ENCODE data around the gene RAB23. TPM values are rescaled to one million over a fixed set of nuclear protein-coding genes. Genes with fewer than 3 reads are reported as not detected.

The RAB23 gene
- total RNA-seq = 10.8 TPM
- long read RNA-seq, full-length matches to known transcripts = 20 of 30 reads
- long read RNA-seq, partial matches to known transcripts = 0 of 30 reads
- long read RNA-seq, other reads (novel, unspliced or antisense) = 10 of 30 reads

DNA sequence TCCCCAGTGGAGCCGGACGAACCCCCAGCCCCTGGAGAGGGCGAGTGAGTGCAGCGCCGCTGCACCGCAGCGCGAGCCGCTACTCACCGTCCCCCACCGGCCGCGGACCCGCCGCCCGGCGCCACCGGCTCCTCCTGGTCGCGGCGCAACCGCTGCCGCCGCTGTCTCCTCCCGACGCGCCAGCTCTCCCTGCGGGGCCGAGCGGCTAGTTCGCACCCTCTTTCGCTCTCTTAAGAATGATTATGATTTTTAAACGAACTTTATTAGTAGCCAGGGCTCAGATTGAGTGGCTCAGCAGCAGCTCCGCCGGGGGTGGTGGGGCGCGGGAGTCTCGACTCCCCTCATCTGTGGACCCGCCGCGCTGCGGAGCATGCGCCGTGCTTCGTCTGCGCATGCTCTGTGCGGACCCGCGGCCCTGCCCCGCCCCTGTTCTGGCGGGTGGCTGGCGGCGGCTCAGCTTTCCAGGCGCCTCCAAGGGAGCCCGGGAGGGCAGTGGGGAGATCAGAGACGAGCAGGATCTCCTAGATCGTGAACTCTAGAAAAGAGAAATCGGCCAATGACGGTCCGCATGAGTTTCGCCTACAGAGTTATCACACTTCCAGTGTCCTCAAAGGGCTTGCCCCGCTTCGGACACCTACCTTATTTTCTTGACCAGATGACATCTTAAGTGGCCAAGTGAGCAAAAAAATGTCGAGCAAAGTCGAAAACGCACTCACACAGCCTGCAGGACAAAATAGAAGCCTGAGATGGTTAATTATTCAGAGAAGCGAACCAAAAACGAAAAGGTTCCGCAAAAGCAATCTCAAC lies at the start of gene RAB23:
RAB23 (minus strand) TSS at position 372 of the 807 bp plus-strand sequence. CDS start 11,927 bp downstream, outside the sequence.
- ATAC-seq (ENCODE audit: poor library complexity) = peak; percentile 99
- DNase-seq = peak; percentile 90
- intact Hi-C loops (cut with DNase I) = no loop called here

DNA sequence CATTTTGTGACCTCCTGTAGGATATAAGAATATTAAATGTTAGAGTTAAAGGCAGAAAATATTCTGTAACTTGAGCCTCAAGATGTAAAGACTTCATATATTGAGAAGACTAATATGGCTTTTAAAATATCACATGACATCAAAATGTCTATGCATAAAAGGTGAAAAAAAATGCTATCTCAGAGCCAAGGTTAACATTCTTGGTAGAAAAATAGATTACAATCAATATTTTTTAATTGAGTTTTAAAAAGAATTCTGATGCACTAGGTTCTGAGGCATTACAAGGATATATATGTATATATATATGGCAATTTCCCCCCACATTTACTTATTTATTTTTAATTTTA lies 46.2 kb upstream of the RAB23 start:
- intact Hi-C loops (cut with DNase I) = no loop called here

GRCh38 chr6:57267586-57268293 lies 45.6 kb upstream of the RAB23 start:
- DNase-seq (no peak), ATAC-seq (ENCODE audit: poor library complexity) (peak; percentile 68)
- intact Hi-C loops (cut with DNase I) = no loop called here

More for the DNA sequence above, 46.2 kb upstream of the RAB23 start:
- ATAC-seq (ENCODE audit: poor library complexity) (no peak), DNase-seq (no peak)

GRCh38 chr6:57265755-57266221 lies 43.7 kb upstream of the RAB23 start:
- intact Hi-C loops (cut with DNase I) = no loop called here
- ATAC-seq (ENCODE audit: poor library complexity) (no peak), DNase-seq (no peak)

DNA sequence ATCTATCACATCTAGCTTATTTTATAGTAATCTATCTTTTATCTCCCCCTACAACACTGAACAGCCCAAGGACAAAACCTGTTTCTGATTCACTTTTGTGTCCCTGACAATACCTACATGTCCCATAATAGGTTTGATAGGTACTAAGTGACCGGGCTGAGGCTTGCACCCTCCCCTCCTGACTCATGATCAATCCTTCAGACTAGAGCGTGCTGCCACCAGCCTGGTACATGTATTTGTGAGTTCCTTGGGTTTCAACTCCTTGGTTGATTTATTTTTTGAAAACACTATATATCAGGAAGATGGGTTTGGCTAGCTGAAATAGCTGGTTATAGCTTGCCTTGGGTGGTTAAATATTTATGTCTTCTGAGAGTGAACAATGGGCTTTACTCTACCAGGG lies 41.6 kb upstream of the RAB23 start:
- DNase-seq (no peak), ATAC-seq (ENCODE audit: poor library complexity) (no peak)
- intact Hi-C loops (cut with DNase I) = no loop called here

DNA sequence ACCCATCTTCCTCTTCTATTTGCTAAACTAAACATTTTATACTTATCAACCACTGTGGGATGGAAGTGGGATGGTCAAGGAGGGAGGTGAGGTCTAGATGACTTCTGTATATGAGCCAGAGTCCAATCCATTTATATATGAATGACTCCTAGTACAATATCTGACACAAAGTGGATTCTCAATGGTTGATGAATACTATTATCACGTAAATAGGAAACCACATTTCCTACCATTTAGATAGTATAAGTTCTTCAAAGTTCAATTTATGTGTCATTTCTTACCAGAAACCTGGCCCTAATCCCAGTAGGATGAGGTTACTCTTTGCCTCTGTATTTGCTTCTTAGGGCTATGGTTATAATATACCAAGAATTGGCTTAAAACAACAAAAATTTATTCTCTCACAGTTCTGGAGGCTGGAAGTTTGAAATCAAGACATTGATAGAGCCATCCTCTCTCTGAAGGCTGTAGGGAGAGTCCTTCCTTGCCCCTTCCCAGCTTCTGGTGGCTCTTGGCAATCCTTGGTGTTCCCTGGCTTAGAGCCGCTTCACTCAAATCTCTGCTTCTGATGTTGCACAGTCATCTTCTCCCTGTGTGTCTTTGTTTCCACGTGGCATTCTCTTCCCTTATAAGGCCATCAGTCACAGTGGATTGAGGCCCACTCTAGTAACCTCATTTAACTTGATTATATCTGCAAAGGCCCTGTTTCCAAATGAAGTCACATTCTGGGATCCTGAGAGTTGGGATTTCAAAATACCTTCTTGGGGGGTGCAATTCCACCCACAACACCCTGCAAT lies 41.0 kb upstream of the RAB23 start:
- peak; percentile 78 for ATAC-seq (ENCODE audit: poor library complexity)
- DNase-seq = no peak
- intact Hi-C loops (cut with DNase I) = no loop called here

- peak; percentile 84 for DNase-seq
- intact Hi-C loops (cut with DNase I) = no loop called here
- peak; percentile 91 for ATAC-seq (ENCODE audit: poor library complexity)
Observed at GRCh38 chr6:57262488-57262887, 40.4 kb upstream of the RAB23 start.

- no peak for DNase-seq
- ATAC-seq (ENCODE audit: poor library complexity) = peak; percentile 23
- intact Hi-C loops (cut with DNase I) = no loop called here
Observed at GRCh38 chr6:57261926-57262325, 39.8 kb upstream of the RAB23 start.

- ATAC-seq (ENCODE audit: poor library complexity) (no peak), DNase-seq (no peak)
- intact Hi-C loops (cut with DNase I) = no loop called here
Observed at GRCh38 chr6:57259064-57259463, 37.0 kb upstream of the RAB23 start.

GRCh38 chr6:57257911-57258541 lies 35.9 kb upstream of the RAB23 start:
- intact Hi-C loops (cut with DNase I) = no loop called here
- DNase-seq (no peak), ATAC-seq (ENCODE audit: poor library complexity) (peak; percentile 48)

DNA sequence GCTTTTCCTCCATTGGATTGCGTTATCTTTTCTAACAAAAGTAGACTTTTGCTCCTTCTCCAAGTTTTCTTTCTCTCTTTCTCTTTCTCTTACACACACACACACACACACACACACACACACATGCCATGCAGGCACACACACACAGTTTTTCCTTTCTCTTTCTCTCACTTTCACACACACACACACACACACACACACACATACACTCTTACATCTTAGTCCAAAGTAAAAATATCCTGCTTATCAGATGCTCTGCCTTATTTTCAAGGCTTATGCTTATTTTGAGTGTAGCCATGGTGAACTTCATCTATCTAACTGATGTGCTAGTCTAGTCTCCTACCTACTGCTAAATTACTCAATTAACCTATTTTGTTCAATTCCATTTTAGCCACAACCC lies 34.4 kb upstream of the RAB23 start:
- intact Hi-C loops (cut with DNase I) = no loop called here
- ATAC-seq (ENCODE audit: poor library complexity) (no peak), DNase-seq (no peak)

- intact Hi-C loops (cut with DNase I) = no loop called here
- DNase-seq = no peak
- ATAC-seq (ENCODE audit: poor library complexity) = no peak
Observed at GRCh38 chr6:57255451-57256169, 33.5 kb upstream of the RAB23 start.

DNA sequence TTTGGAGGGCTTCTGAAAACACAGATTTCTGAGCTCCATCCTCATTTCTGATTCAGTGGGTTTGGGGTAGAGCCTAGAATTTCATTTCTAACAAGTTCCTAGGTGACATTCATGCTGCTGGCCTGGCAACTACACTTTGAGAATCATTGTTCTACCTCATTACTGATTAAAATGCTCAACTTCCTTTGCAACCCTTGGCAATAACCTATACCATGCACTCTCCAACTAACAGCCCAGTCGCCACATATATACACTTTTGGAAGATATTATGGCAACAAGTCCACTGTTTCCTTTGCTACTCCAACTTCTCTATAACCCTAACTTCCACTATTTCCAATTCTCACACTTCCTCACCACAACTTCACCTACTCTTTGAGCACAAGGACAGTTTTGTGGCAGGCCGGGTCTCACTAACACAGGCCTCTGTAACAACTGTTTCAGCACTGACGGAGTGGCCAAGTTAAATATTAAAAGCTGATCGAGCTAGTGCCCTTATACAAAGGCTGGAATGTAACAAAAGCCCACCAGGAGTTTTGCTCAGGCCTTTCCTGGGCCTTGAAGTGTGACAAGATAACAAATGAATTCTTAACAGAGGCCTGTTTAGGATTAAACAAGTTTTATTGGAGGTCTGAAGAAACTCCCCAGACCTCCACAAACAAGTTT lies 32.1 kb upstream of the RAB23 start:
- ATAC-seq (ENCODE audit: poor library complexity) (no peak), DNase-seq (no peak)
- intact Hi-C loops (cut with DNase I) = no loop called here

DNA sequence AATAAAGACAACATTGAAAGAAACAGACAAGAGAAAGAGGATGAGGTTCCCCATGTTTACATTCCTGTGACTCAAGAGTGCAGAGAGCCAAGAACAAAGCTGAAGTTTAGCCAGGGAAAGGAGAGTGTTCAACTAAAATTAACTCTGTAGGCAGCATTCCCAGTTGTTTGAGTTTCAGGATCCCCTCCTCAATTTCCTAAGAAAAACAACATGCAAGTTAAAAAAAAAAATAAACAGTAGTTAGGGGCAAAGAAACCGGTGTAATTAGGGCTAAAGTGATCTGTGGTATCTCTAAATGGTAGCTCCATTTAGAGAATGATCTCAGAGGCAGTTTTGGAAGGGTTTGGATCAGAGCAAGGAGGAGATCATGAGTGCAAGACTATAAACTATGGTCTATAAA lies 30.9 kb upstream of the RAB23 start:
- no peak for ATAC-seq (ENCODE audit: poor library complexity)
- intact Hi-C loops (cut with DNase I) = no loop called here
- DNase-seq = no peak

DNA sequence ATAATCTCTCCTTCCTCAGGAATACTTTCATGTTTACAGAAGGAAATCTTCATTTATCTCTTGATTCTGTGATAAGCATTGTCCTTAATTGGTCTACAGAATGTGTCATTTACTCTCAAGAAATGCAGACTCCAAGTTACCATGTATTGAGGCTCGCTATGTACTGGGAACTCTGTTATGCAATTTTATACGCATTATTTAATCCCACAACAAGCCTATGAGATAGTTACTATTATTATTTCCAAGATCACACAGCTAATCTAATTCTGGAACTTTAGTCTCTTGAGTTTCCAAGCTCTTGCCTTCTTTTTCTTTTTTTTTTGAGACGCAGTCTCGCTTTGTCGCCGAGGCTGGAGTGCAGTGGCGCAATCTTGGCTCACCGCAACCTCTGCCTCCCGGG lies 30.0 kb upstream of the RAB23 start:
- DNase-seq = no peak
- ATAC-seq (ENCODE audit: poor library complexity) = no peak
- intact Hi-C loops (cut with DNase I) = no loop called here

DNA sequence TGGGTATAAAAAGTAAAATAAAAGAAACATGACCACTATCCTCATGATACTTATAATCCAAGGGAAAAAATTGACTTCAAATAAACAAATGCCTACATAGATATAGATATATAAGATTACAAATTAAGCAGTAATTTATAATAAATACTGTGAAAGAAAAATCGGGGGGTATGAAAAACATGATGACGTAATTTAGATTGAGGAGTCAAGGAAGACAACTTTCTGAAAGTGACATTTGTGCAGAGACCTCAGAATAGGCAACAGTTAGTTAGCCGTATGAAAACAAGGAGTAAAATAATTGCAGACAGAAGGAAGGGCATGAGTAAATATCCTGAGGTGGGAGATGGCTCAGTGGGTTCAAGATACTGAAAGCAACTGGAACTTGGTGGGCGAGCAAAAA lies 28.2 kb upstream of the RAB23 start:
- ATAC-seq (ENCODE audit: poor library complexity) (no peak), DNase-seq (no peak)
- intact Hi-C loops (cut with DNase I) = no loop called here

GRCh38 chr6:57248311-57248895 lies 26.3 kb upstream of the RAB23 start:
- DNase-seq (no peak), ATAC-seq (ENCODE audit: poor library complexity) (no peak)
- intact Hi-C loops (cut with DNase I) = no loop called here
